ENCODE results near the gene BLCAP.

DNA sequence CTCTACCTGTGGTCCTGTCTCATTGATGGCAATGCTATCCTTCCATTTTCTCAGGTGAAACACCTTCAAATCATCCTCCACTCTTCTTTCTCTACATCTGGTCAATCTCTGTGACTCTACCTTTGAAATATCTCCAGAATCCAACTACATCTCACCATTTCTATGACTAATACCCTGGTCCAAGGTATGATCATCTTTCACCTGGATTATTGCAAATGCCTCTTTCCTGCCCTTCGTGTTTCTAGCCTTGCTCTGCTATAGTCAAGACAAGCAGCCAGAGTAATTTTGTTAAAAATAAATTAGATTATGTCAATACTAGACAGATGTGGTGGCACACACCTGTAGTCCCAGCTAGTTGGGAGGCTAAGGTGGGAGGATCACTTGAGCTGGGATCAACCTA is 17.8 kb upstream of the BLCAP start:
- TF ChIP-seq, protein P1, sequence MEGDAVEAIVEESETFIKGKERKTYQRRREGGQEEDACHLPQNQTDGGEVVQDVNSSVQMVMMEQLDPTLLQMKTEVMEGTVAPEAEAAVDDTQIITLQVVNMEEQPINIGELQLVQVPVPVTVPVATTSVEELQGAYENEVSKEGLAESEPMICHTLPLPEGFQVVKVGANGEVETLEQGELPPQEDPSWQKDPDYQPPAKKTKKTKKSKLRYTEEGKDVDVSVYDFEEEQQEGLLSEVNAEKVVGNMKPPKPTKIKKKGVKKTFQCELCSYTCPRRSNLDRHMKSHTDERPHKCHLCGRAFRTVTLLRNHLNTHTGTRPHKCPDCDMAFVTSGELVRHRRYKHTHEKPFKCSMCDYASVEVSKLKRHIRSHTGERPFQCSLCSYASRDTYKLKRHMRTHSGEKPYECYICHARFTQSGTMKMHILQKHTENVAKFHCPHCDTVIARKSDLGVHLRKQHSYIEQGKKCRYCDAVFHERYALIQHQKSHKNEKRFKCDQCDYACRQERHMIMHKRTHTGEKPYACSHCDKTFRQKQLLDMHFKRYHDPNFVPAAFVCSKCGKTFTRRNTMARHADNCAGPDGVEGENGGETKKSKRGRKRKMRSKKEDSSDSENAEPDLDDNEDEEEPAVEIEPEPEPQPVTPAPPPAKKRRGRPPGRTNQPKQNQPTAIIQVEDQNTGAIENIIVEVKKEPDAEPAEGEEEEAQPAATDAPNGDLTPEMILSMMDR (IDR thresholded peaks at IDR 0.05) = no peak
- no peak for TF ChIP-seq POLR2A (IDR thresholded peaks at IDR 0.05)
